ENCODE data around the gene PPEF2.
"Not testable (repeated sequence)": the region's sequence is repeated elsewhere in the genome, so short reads cannot be mapped to it uniquely, and the experiment has no call there.

PPEF2 gene

DNA sequence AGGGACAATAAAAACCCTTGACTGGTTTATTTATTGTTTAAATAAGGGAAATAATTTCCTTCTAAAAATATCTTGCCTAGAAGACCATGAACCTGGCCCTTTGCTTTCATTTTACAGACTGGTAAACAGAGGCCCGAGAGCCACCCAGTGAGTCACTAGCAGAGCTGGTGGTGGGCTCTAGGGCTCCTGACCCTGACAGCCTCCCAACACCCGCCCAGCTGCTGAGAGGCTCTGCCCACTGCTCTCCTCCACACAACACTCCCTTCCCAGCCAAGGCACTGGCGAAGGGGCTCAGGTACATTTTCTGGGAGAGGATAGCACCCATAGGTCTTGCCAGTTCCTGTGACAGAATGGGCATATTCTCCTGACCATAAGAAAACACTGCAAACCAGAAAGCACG is 18.1 kb upstream of the PPEF2 start:
- H3K27ac ChIP-seq: no peak overlapping the region
- no peak overlapping the region for H3K4me3 ChIP-seq (ENCODE audit: low read depth in 1 of 2, low read length in 1 of 2)
- no peaks in the 10 kb centered on the region for H3K27me3 ChIP-seq
- H3K4me1 ChIP-seq (ENCODE audit: control insufficient read depth in 1 of 2, insufficient read depth in 1 of 2, low read depth in 1 of 2, low read length in 1 of 2): no peaks in the 10 kb centered on the region
- H3K9me3 ChIP-seq: no peaks in the 10 kb centered on the region
- TF ChIP-seq, protein P1, sequence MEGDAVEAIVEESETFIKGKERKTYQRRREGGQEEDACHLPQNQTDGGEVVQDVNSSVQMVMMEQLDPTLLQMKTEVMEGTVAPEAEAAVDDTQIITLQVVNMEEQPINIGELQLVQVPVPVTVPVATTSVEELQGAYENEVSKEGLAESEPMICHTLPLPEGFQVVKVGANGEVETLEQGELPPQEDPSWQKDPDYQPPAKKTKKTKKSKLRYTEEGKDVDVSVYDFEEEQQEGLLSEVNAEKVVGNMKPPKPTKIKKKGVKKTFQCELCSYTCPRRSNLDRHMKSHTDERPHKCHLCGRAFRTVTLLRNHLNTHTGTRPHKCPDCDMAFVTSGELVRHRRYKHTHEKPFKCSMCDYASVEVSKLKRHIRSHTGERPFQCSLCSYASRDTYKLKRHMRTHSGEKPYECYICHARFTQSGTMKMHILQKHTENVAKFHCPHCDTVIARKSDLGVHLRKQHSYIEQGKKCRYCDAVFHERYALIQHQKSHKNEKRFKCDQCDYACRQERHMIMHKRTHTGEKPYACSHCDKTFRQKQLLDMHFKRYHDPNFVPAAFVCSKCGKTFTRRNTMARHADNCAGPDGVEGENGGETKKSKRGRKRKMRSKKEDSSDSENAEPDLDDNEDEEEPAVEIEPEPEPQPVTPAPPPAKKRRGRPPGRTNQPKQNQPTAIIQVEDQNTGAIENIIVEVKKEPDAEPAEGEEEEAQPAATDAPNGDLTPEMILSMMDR (IDR thresholded peaks at IDR 0.05): no peak
- no peaks in the 10 kb centered on the region for H3K36me3 ChIP-seq

DNA sequence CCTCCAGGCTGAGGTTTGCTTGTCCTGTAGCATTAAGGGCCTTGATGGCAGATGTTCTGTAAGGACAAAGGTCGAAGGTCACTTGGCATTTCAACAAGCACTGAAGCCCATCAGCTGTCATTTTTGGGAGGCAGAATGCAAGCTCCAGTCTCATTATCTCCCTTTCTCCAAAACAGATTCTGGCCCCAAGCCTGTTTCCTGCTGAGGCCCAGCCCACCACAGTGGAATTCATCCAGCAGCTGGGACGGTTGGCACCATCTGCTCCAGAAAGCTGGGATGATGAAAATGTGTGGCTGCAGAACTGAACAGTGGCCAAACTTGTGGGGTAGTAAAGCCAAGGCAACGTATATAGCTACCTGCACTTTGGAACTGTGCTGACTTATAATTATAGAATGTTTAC is 17.7 kb upstream of the PPEF2 start:
- H3K27me3 ChIP-seq: no peaks in the 10 kb centered on the region
- no peaks in the 10 kb centered on the region for H3K36me3 ChIP-seq
- H3K4me3 ChIP-seq (ENCODE audit: low read depth in 1 of 2, low read length in 1 of 2): no peak overlapping the region
- no peaks in the 10 kb centered on the region for H3K9me3 ChIP-seq
- no peaks in the 10 kb centered on the region for H3K4me1 ChIP-seq (ENCODE audit: control insufficient read depth in 1 of 2, insufficient read depth in 1 of 2, low read depth in 1 of 2, low read length in 1 of 2)
- TF ChIP-seq, protein P1 (IDR thresholded peaks at IDR 0.05): no peak
- no peak overlapping the region for H3K27ac ChIP-seq

DNA sequence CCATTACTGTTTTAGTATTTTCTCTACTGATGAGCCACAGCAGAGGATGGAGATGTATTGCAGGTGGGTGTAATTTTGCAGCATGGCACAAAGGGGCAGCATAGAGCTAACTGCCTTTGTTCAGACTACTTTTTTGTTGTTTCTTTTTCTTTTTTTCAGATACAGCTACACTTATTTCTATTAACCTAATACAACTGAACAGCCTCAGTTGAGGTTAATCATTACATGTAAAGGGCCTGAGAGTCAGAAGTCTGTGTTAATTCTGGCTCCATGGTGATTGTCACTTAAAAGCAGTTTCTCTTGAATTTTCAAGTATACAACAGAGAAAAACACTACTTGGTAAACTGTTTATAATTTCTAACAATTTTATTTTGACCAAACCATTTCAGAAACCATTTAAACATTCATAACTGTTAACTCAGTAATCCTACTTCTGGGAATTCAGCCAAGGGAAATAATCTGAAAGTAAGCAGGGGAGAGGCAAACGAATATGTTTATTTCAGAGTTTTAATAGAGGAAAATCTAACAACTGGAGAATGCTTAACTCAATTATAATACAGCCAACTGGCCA is 13.9 kb upstream of the PPEF2 start:
- H3K27me3 ChIP-seq: no peaks in the 10 kb centered on the region
- TF ChIP-seq, protein P1 (IDR thresholded peaks at IDR 0.05): peak; percentile 34
- H3K4me3 ChIP-seq (ENCODE audit: low read depth in 1 of 2, low read length in 1 of 2): no peak overlapping the region
- no peaks in the 10 kb centered on the region for H3K36me3 ChIP-seq
- H3K9me3 ChIP-seq: no peaks in the 10 kb centered on the region
- no peak overlapping the region for H3K27ac ChIP-seq
- no peaks in the 10 kb centered on the region for H3K4me1 ChIP-seq (ENCODE audit: control insufficient read depth in 1 of 2, insufficient read depth in 1 of 2, low read depth in 1 of 2, low read length in 1 of 2)

DNA sequence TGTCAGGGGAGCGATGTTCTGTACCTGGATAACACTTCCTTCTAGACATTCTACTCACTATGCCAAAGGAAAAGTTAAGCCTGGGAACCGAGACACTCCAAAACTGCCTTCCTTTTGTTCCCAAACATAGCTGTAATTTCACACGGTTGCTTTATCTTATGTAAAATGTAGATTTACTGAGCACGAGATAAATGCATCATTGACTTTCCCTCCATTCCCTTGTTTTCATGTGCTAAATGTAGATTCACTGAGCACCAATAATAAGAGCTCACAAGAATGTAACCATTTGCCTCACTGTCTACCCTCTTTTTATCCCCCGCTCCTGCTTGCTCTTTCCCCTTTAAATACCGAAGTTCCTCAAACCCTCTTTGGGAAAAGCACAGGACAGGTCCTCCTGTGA is 10.7 kb upstream of the PPEF2 start:
- Histone ChIP-seq H3K4me1 (ENCODE audit: control insufficient read depth in 1 of 2, insufficient read depth in 1 of 2, low read depth in 1 of 2, low read length in 1 of 2) (no peaks in the 10 kb centered on the region), H3K4me3 (ENCODE audit: low read depth in 1 of 2, low read length in 1 of 2) (no peak overlapping the region), H3K9me3 (no peaks in the 10 kb centered on the region), H3K27me3 (no peaks in the 10 kb centered on the region), H3K36me3 (no peaks in the 10 kb centered on the region), H3K27ac (no peak overlapping the region)
- TF ChIP-seq, protein P1 (IDR thresholded peaks at IDR 0.05): no peak

DNA sequence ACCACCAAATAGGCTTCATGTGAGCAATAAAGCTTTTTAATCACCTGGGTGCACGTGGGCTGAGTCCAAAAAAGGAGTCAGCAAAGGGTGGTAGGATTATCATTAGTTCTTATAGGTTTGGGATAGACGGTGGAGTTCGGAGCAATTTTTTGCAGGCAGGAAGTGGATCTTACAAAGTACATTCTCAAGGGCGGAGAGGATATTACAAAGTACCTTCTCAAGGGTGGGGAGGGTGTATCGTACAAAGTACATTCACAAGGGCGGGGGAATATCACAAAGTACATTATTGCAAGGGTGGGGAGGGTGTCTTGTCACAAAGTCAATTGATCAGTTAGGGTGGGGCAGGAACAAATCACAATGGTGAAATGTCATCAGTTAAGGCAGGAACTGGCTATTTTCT is 8.6 kb upstream of the PPEF2 start:
- not testable (repeated sequence) for H3K4me3 ChIP-seq (ENCODE audit: low read depth in 1 of 2, low read length in 1 of 2); H3K27ac ChIP-seq; H3K27me3 ChIP-seq; H3K9me3 ChIP-seq; H3K36me3 ChIP-seq; H3K4me1 ChIP-seq (ENCODE audit: control insufficient read depth in 1 of 2, insufficient read depth in 1 of 2, low read depth in 1 of 2, low read length in 1 of 2)

DNA sequence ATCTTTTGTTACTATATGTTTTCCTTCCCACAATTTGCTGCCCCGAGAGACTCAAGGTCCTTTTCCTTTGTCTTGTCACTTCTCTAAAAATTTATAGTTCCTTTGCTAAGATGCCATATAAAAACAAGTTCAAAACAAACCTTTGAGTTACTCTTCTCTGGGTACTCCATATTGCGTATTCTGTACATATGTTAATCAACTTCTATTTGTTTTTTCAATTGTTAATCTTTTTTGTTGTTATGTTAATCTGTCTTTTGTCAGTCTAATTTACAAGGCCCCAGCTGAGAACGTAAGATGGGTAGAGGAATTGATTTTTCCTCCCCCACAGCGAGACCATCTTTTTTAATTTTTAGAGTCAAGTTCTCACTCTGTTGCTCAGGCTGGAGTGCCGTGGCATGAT is 7.2 kb upstream of the PPEF2 start:
- Histone ChIP-seq H3K27me3 (no peaks in the 10 kb centered on the region), H3K36me3 (no peaks in the 10 kb centered on the region)
- TF ChIP-seq, protein P1 (IDR thresholded peaks at IDR 0.05): no peak

More for the DNA sequence above, 7.2 kb upstream of the PPEF2 start:
- Histone ChIP-seq H3K4me1 (ENCODE audit: control insufficient read depth in 1 of 2, insufficient read depth in 1 of 2, low read depth in 1 of 2, low read length in 1 of 2) (no peaks in the 10 kb centered on the region), H3K4me3 (ENCODE audit: low read depth in 1 of 2, low read length in 1 of 2) (no peak overlapping the region), H3K9me3 (no peaks in the 10 kb centered on the region), H3K27ac (no peak overlapping the region)
